HK-2 (cell line): ENCODE results near the gene WNT8A.

ENCODE experiments used
- DNase-seq: peaks from one replicate; pipeline ENCODE4 v3.0.0-alpha.2; 2018; ENCODE audit not compliant: unreplicated experiment

The WNT8A gene

DNA sequence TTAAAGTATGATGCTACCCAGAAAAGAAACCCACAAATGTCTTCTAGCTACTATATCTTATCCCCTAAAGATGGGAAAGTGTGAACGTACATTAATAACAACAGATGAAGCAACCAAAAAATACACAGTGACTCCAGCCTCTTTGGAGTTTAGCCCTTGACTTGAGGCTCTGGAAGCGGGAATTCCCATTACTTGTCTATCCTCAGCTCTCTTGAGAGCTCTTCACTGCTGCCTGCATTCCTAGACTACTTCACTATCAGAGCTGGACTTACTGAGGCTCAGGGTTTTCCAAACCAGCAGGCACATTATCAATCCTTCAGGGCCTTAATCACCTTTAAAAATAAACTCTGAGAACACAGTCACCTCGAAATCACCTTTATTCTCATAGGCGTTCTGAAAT is 56.4 kb downstream of the WNT8A start:
- DNase-seq: no peak
